HG02763 (cell line): ENCODE data around the gene LMCD1.

ENCODE experiments used
- ATAC-seq: cut with Tn5 transposase; IDR thresholded peaks from one replicate; pipeline ENCODE4 v1.9.1; 2021; ENCODE audit warnings: mild to moderate bottlenecking, moderate library complexity; ENCODE audit not compliant: unreplicated experiment

Gene LMCD1

GRCh38 chr3:8530581-8530980 is 29.0 kb downstream of the LMCD1 start:
- ATAC-seq, result no peak

- no peak for ATAC-seq
Observed at GRCh38 chr3:8532251-8532871, 30.7 kb downstream of the LMCD1 start.

- no peak for ATAC-seq
Observed at GRCh38 chr3:8536096-8537056, 34.8 kb downstream of the LMCD1 start.

GRCh38 chr3:8537440-8537839 is 35.8 kb downstream of the LMCD1 start:
- no peak for ATAC-seq

GRCh38 chr3:8538223-8538622 is 36.6 kb downstream of the LMCD1 start:
- no peak for ATAC-seq

GRCh38 chr3:8538913-8539312 is 37.3 kb downstream of the LMCD1 start:
- ATAC-seq, result no peak

- ATAC-seq, result no peak
Observed at GRCh38 chr3:8539419-8539818, 37.8 kb downstream of the LMCD1 start.

- no peak for ATAC-seq
Observed at GRCh38 chr3:8540456-8540855, 38.8 kb downstream of the LMCD1 start.

GRCh38 chr3:8541486-8541885 is 39.9 kb downstream of the LMCD1 start:
- no peak for ATAC-seq

GRCh38 chr3:8542190-8543135 is 40.8 kb downstream of the LMCD1 start:
- ATAC-seq, result no peak

GRCh38 chr3:8546609-8547008 is 45.0 kb downstream of the LMCD1 start:
- no peak for ATAC-seq

- ATAC-seq, result no peak
Observed at GRCh38 chr3:8548502-8549275, 47.1 kb downstream of the LMCD1 start.

- ATAC-seq, result no peak
Observed at GRCh38 chr3:8549354-8549753, 47.7 kb downstream of the LMCD1 start.

GRCh38 chr3:8550611-8551010 is 49.0 kb downstream of the LMCD1 start:
- no peak for ATAC-seq

GRCh38 chr3:8552223-8552762 is 50.7 kb downstream of the LMCD1 start:
- ATAC-seq, result no peak

GRCh38 chr3:8553405-8553804 is 51.8 kb downstream of the LMCD1 start:
- ATAC-seq, result no peak

- no peak for ATAC-seq
Observed at GRCh38 chr3:8554696-8555095, 53.1 kb downstream of the LMCD1 start.

- no peak for ATAC-seq
Observed at GRCh38 chr3:8555113-8555661, 53.6 kb downstream of the LMCD1 start.

GRCh38 chr3:8555725-8556472 is 54.3 kb downstream of the LMCD1 start:
- ATAC-seq, result no peak
